OCI-LY3 (cell line): ENCODE results near the gene NTN4.
A peak's percentile ranks its signal among the peaks of the same experiment; 100 is the strongest.

ENCODE experiments used
- H2AFZ ChIP-seq: fragments of 200-600, 300-600 bp; shearing (Covaris generic); 2 replicates; pipeline ENCODE4 v1.6.0; 2014; ENCODE audit warnings: antibody characterized with exemption, low read depth, low read length
- H3K27ac ChIP-seq: fragments of 200-600, 300-600 bp; sonication (generic); 2 replicates; pipeline ENCODE4 v1.5.1; 2014; ENCODE audit warnings: mild to moderate bottlenecking, low read length, moderate library complexity, mixed read lengths
- H3K27me3 ChIP-seq: fragments of 200-600, 300-600 bp; sonication (generic); 2 replicates; pipeline ENCODE4 v1.6.1; 2014; ENCODE audit warnings: low read depth, low read length, mixed read lengths
- H3K36me3 ChIP-seq: fragments of 200-600, 300-600 bp; sonication (generic); replicated peaks from 2 replicates; pipeline ENCODE3; 2014; ENCODE audit warnings: low read depth, low read length, mixed read lengths
- H3K4me1 ChIP-seq: fragments of 300-600, 200-600 bp; sonication (generic); 2 replicates; pipeline ENCODE4 v1.6.1; 2014; ENCODE audit warnings: low read length, mixed read lengths
- H3K4me2 ChIP-seq: fragments of 200-600, 300-600 bp; sonication (generic); 2 replicates; pipeline ENCODE4 v1.6.1; 2014; ENCODE audit warnings: low read length, mixed read lengths
- H3K4me3 ChIP-seq: fragments of 300-600, 200-600 bp; sonication (generic); 2 replicates; pipeline ENCODE4 v1.5.1; 2014; ENCODE audit warnings: antibody characterized with exemption, mild to moderate bottlenecking, low read length, moderate library complexity
- H3K79me2 ChIP-seq: fragments of 300-600, 200-600 bp; shearing (Covaris generic); 2 replicates; pipeline ENCODE4 v1.6.1; 2014; ENCODE audit warnings: mild to moderate bottlenecking, low read length, mixed read lengths
- H3K9ac ChIP-seq: fragments of 300-600, 200-600 bp; shearing (Covaris generic); 2 replicates; pipeline ENCODE4 v1.6.0; 2014; ENCODE audit warnings: mild to moderate bottlenecking, low read length, moderate library complexity
- H3K9me3 ChIP-seq: fragments of 200-600, 300-600 bp; shearing (Covaris generic); 2 replicates; pipeline ENCODE4 v1.6.1; 2014; ENCODE audit warnings: low read length, mixed read lengths; ENCODE audit not compliant: insufficient read depth
- H4K20me1 ChIP-seq: fragments of 200-600, 300-600 bp; sonication (generic); 2 replicates; pipeline ENCODE4 v1.6.1; 2016; ENCODE audit warnings: low read length, mixed read lengths; ENCODE audit not compliant: insufficient read depth
- EZH2phosphoT487 ChIP-seq: fragments of 200-600 bp; shearing (Covaris generic); IDR thresholded peaks from 2 replicates; pipeline ENCODE4 v1.6.1; 2018; ENCODE audit warnings: antibody characterized with exemption, mixed run types, low read depth
- TF ChIP-seq, protein P1 (sequence below): fragments of 200-600, 300-600 bp; sonication (generic); IDR thresholded peaks from 2 replicates; pipeline ENCODE4 v1.5.1; 2014; ENCODE audit warnings: antibody characterized with exemption, low read length, low read depth

NTN4 gene

DNA sequence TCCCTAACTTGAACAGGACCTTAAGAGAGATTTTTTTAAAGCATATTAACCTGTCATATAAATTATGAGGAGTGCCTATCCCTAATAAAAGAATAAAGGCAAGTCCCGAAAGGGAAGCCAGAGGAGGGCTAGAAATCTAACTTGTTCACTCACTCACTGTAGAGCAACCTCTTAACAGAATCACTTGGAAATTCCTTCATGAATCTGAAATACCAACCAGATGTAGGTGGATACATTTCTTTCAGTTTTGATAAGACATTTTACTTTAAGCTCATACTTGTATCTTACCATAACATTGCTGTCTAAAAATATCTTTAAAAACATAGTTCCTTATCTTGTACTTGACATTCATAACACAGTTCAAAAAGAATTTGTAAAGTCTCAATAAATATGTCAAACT is 25.7 kb downstream of the NTN4 start:
- Histone ChIP-seq H3K4me1 (peaks cover 46% of the 10 kb centered on the region), H3K9me3 (no peaks in the 10 kb centered on the region), H3K36me3 (no peaks in the 10 kb centered on the region), H3K27me3 (no peaks in the 10 kb centered on the region), H3K79me2 (no peaks in the 10 kb centered on the region), H3K27ac (no peak overlapping the region), H3K4me3 (no peak overlapping the region), H4K20me1 (no peaks in the 10 kb centered on the region), H3K9ac (no peak overlapping the region), H2AFZ (no peak overlapping the region), H3K4me2 (no peak overlapping the region)
- no peak for TF ChIP-seq EZH2phosphoT487
- TF ChIP-seq, protein P1, sequence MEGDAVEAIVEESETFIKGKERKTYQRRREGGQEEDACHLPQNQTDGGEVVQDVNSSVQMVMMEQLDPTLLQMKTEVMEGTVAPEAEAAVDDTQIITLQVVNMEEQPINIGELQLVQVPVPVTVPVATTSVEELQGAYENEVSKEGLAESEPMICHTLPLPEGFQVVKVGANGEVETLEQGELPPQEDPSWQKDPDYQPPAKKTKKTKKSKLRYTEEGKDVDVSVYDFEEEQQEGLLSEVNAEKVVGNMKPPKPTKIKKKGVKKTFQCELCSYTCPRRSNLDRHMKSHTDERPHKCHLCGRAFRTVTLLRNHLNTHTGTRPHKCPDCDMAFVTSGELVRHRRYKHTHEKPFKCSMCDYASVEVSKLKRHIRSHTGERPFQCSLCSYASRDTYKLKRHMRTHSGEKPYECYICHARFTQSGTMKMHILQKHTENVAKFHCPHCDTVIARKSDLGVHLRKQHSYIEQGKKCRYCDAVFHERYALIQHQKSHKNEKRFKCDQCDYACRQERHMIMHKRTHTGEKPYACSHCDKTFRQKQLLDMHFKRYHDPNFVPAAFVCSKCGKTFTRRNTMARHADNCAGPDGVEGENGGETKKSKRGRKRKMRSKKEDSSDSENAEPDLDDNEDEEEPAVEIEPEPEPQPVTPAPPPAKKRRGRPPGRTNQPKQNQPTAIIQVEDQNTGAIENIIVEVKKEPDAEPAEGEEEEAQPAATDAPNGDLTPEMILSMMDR, result no peak

DNA sequence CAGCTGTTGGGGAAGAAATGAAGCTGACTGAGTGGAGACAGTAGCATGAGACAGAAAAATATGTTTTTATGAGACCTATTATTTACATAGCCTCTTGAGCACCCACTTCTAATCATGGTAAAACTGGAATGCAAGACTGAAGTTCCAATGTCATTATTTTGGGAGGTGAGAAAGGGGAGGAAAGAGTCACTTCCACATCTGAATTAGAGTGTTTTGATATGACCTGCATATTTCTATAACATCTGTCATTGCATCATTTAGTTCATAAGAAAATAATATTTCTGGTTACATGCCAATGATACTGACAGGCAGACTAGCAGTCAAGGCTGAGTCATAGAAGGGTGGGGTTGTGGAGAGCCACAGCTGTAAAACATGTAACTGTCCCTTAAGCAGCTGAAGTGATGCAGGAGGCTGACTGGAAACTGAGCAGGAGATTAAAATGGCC is 26.7 kb downstream of the NTN4 start:
- Histone ChIP-seq H3K36me3 (no peaks in the 10 kb centered on the region), H3K4me2 (peak overlapping the region; percentile 87; the same call in 1 of the 2 replicates), H3K4me3 (no peak overlapping the region), H3K4me1 (peaks cover 49% of the 10 kb centered on the region), H3K79me2 (no peaks in the 10 kb centered on the region), H3K9me3 (no peaks in the 10 kb centered on the region), H4K20me1 (no peaks in the 10 kb centered on the region), H2AFZ (no peak overlapping the region), H3K27ac (peak overlapping the region; percentile 92; the same call in 1 of the 2 replicates), H3K9ac (no peak overlapping the region), H3K27me3 (no peaks in the 10 kb centered on the region)
- TF ChIP-seq, protein P1, result no peak

DNA sequence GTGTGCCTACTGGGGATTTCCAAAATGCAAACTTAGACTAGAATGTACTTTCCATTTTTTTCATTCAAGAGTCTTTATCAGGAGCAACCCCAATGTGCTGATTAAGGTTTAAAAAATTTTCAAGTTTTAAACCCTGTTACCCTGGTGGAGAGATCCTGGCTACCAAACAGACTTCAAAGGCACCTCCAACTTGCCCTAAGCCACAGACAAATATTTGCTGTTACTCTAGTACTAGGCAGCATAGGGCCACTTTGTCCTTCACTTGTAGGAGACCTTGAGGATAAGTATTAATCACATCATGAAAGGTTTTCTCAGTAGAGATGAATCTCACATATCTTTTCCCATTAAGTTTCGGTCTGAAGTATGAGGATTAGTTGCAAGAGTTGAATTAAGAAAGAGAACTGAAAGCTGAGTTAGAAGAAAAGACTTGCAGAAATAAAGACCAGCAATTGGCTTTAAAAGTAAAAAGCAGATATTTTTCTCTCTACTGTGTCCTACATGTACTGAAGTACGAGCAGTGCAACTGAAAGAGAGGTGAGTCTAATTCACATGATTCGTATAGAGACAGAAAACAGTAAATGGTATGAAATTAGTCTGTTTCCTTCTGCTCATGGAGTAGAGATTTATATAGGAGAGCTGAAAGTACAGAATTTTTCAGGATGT is 28.3 kb downstream of the NTN4 start:
- no peaks in the 10 kb centered on the region for H3K27me3 ChIP-seq
- peak overlapping the region; percentile 92 for H3K27ac ChIP-seq
- H3K79me2 ChIP-seq, result no peaks in the 10 kb centered on the region
- peak overlapping the region; percentile 69 for H3K4me3 ChIP-seq
- peak overlapping the region; percentile 55 for H2AFZ ChIP-seq
- TF ChIP-seq, protein P1, result no peak
- no peak for TF ChIP-seq EZH2phosphoT487
- no peaks in the 10 kb centered on the region for H3K36me3 ChIP-seq
- no peaks in the 10 kb centered on the region for H4K20me1 ChIP-seq
- peak overlapping the region; percentile 87 for H3K4me2 ChIP-seq
- H3K9me3 ChIP-seq, result no peaks in the 10 kb centered on the region
- peak overlapping the region; percentile 63 for H3K9ac ChIP-seq
- peaks cover 61% of the 10 kb centered on the region for H3K4me1 ChIP-seq

DNA sequence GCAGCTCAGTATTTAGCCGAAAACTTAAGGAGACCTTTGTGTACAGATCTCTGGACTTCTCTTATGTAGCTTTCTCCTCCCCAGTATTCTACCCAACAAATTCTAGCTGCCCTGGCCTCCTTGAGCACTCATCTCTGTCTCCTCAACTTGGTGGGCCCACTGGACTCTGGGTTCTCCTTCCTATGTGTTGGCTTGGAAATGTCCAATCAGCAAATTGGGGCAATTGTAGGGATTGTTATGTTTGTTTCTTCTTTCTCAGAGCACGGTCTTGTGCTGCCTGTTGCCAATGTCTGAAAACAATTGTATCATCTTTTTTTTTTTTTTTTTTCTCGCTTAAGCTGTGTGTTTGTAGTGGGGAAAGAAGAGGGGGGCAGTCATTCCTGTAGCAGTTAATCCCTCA is 30.2 kb downstream of the NTN4 start:
- Histone ChIP-seq H3K4me3 (no peak overlapping the region), H3K4me2 (no peak overlapping the region), H3K9ac (no peak overlapping the region), H3K79me2 (no peaks in the 10 kb centered on the region), H2AFZ (no peak overlapping the region), H4K20me1 (no peaks in the 10 kb centered on the region), H3K36me3 (no peaks in the 10 kb centered on the region), H3K27ac (no peak overlapping the region), H3K4me1 (peaks cover 61% of the 10 kb centered on the region), H3K9me3 (no peaks in the 10 kb centered on the region), H3K27me3 (no peaks in the 10 kb centered on the region)
- TF ChIP-seq EZH2phosphoT487, result no peak
- TF ChIP-seq, protein P1, result no peak
